Cerebellar cortex (tissue), 1 donor: ENCODE results near the gene SHLD1.

Experiments
- DNase-seq: peaks from one replicate; pipeline ENCODE4 v3.0.0-alpha.2; 2015; ENCODE audit warnings: low spot score

The SHLD1 gene

DNA sequence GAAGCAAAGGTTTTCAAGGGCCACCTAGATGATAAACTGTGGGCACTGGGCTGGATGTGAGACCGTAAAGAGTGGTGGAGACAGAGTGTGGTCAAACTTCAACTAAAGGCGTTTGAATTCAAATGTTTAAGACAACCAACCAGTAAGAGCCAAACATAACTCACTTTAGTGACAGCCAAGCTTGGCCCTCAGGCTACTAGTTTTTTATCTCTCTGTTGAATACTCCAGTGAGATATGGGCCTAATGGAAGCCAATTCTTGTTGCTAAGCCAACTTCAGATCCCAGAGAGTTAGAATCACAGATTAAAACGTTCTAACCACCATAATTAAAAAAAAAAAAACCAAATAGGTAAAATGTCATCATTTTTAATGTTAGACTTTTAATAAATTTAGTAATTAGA is 142.9 kb downstream of the SHLD1 start:
- DNase-seq: no peak

DNA sequence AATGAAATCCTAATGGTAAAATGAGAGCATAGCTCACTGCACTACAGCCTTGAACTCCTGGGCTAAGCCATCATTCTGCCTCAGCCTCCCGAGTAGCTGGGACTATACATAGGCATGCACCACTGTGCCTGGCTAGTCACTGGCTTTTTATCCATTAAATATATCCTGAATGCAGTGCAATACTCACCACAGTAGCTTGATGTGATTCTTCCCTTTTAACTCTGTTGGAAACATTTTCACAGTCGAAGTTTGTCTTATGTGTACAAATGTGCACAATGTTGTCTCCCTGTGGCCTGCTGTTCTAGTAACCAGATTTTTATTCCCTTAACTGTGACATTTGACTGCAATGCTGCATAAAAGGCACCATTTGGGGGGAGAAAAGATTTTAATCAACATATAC is 143.4 kb downstream of the SHLD1 start:
- no peak for DNase-seq

DNA sequence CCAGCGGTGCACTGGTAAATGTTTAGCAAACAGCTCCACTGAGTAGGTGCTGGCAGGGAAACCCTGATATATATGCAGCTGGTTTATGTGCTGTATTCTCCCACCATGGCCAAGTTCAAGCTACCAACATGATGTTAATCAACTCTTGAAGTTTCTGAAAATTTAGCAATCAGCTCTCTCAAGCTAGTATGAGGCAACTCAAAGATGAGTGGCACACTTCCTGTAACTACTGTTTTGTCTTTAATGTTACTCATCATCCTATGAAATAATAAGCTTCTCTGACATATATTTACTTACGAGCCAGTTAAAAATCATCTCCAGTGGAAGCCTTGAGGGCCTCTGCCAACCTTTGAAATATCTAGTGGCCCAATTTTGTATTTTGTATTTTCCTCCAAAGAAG is 145.4 kb downstream of the SHLD1 start:
- DNase-seq: no peak

DNA sequence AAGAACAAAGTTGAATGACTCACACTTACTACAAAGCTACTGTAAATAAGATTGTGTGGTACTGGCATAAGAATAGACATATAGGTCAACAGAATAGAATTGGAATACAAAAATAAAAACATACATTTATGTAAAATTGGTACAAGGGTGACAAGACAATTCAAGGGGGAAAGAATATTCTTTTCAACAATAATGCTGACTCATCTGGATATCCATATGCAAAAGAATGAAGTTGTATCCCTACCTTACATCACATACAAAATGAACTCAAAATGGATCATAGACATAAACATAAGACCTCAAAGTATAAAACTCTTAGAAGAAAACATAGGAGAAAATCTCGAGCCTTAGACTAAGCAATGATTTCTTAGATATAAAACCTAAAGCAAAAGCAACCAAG is 149.2 kb downstream of the SHLD1 start:
- DNase-seq: no peak

DNA sequence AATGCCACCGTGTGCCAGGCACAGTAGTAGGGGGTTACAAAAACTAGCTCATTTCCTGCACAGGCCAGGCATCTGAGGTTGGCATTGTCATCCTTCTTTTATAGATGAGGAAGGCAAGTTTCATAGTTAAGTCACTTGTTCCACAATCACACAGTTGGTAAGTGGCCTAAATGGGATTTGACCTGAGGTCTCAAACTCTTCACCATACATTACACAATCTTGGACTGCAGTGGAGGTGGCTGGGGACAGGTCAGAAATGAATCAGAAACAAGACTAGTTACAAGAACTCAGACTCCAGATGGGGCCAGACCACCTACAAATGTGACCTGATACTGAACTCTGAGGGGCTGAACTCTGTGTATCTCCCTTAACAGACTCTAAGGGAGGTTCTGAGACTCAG is 150.7 kb downstream of the SHLD1 start:
- no peak for DNase-seq

- DNase-seq: no peak
Observed at GRCh38 chr20:5908981-5909380, 158.8 kb downstream of the SHLD1 start.

DNA sequence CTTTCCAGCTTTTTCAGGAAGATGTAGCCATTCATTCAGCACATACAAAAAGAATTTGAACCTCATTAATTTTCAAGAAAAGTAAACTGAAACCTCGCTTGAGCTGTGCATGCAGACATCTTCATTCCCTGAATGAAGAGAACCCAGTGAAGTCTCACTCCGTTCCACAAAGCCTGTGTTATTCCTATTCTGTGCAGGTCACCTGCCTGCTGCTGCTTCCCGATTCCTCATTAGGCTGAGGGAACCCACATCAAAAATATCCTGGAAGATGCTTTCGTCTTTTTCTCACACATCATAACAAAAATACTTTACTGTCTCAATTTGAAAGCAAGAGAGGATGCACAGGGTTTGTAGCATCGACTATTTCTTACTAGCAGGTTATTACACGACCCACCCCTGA is 160.0 kb downstream of the SHLD1 start:
- DNase-seq: peak; percentile 70

DNA sequence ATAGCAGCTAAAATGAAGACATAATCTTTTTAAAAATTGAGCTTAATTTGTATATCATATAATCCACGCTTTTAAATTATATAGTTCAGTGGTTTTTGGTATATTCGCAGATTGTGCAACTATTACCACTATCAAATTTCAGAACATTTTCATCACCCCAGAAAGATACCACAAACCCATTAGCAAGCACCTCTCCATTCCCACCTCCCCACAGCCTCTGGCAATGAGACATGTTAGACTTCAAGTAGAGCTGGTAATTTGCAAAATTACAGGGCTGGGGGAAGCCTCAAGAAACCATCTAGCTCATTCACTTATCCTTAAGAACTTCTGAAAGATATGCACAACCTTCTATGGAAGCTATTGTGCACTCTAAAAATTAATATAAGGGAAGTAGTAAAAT is 163.0 kb downstream of the SHLD1 start:
- no peak for DNase-seq
